NCI-H1436 (cell line): Measurements from ENCODE around the gene MSS51.

Source experiments
- DNase-seq: peaks from one replicate; lab custom pipeline; 2025; lab: John Stamatoyannopoulos, UW

The MSS51 gene

DNA sequence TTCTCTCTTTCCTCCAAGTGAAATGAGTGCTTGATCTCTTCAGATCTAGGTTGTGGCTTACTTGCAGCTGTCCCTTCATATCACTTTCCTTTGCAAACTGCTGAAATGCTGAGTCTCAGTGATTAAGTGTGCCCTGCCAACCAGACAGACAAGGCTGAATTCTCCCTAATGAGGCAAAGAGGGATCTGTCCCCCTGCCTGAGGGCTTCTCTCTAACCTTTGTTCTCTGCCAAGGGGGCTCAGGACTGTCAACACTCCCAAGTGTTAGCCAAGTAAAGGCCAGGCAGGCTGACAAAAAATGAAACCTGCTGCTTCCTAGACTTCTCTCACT is at the start of gene MSS51:
TSS of gene MSS51 (minus strand) at position 24 of the 330 bp plus-strand sequence. CDS start 5,277 bp downstream, outside the sequence.
- DNase-seq = no peak

DNA sequence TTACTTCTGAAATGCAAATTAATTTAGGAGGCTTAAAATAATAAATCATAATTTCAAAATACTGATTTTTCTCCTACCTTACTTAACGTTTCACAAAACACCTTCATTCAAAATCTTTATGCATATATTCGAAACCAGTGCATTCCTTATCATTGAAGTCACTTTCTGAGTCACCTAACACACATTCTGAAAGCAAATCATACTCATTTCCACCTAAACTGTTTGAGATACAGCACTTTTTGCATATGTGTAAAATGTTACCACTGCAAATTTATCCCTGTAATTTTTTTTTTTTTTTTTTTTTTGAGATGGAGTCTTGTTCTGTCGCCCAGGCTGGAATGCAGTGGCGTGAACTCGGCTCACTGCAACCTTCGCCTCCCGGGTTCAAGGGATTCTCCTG is 46.8 kb upstream of the MSS51 start:
- DNase-seq = no peak

DNA sequence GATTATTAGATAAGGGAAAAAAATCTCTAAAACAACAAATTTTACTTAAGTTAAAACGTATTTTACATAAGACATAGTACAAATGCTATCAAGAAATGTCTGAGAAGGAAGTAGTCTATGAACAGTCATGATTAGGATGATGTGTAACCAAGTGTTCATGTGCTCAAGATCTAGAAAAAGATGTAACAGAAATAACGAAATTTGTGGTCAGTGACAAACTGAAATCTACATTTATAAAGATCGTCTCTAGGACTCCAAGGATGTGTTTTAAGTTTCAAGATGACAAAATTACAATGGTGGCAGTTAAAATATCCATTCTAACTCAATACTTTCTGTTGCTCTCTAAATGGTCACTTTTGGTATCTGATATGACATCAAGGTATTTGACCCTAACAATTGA is 45.3 kb upstream of the MSS51 start:
- DNase-seq = no peak

DNA sequence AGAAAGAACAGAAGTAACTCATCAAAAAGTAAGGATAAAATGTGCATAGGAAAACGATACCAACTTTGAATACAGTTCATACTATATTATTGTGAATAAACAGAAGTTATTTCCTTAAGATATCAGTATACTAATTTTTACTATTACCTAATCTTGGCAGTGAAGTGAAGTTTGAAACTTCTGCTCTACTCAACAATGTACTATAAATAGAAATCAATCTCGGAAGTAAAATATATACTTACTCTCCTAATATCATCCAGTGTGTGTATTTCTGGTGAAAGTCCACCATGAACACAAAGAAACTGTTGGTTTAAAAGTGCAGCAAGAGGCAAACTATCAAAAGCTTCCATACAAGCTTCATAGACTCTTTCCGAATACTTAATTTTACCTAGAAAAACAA is 37.9 kb upstream of the MSS51 start:
- no peak for DNase-seq

DNA sequence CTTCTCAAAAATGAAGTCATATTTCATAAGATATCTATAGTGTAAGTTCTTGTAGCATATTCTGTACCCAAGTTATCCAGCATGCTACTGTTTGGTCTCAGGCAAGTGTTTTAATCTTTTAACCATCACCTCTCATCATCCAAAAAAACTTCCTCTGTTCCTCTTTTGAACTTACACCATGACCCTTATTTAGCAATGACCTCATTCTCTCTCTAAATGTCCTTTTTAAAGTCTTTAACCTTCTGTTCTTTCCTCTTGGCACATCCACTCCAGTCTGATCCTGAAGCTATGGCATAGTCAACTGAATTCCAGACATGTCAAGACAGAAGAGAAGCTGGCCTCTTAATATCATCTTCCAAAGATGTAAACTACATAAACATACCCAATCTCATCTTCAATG is 36.2 kb upstream of the MSS51 start:
- no peak for DNase-seq

DNA sequence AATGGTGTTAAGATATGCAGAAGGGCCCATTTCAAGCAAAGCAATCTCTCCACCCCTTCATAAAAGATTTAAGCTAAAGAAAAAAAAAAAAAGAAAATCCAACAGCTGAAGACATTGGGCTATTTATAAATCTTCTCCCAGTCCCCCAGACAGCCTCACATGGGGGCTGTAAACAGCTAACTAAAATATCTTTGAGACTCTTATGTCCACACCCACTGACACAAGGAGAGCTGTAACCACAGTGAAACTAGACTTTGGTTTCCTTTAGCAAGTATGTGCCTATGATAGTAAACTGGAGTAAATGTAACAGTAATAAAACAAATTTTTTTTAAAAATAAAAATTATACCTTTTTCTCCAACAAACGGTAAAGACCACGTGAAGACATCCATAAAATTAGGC is 33.8 kb upstream of the MSS51 start:
- DNase-seq = no peak

DNA sequence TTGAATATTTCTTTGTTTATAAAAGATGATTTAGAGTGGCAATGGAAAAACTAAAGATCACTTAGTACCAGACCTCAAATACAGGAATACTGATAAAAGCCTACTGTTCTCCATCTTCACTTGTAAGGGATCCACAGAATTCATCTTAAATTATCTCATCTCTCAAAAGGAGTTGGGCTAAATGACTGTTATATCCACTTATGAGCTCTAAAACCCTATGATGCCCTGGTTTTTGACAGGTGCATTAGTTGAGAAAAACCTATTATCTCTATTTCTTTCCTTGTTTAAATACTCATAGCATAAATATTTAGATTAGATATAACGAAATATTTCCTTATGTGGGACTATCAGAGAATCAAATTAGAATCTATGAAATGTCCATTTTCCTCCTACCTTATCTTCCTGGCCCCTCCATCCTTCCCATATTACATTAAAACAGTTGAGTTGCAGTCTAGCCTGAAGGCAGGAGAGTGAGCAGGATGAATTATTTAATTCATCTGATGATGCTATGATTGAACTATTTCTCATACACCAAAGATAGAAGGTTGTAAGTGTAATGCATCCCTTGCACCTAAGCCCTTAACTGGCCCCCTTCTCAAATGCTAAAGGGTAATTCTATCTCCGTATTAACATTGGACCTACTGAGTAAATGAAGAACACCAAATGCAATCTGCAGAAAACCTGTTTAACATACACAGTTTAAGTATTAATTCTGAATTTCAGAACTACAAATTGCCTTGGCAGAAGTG is 32.8 kb upstream of the MSS51 start:
- no peak for DNase-seq

DNA sequence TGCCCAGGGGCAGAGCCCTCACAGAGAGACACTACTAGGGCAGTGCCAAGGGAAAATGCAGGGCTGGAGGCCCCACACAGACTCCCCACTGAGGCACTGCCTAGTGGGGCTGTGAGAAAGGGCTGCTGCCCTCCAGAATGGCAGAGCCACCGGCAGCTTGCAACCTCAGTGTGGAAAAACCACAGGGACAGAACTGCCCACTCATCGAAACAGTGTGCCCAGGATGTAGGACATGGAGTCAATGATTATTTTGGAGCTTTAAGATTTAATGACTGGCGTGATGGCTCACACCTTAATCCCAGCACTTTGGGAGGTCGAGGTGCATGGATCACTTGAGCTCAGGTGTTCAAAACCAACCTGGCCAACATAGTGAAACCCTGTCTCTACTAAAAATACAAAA is 27.5 kb upstream of the MSS51 start:
- DNase-seq = no peak

DNA sequence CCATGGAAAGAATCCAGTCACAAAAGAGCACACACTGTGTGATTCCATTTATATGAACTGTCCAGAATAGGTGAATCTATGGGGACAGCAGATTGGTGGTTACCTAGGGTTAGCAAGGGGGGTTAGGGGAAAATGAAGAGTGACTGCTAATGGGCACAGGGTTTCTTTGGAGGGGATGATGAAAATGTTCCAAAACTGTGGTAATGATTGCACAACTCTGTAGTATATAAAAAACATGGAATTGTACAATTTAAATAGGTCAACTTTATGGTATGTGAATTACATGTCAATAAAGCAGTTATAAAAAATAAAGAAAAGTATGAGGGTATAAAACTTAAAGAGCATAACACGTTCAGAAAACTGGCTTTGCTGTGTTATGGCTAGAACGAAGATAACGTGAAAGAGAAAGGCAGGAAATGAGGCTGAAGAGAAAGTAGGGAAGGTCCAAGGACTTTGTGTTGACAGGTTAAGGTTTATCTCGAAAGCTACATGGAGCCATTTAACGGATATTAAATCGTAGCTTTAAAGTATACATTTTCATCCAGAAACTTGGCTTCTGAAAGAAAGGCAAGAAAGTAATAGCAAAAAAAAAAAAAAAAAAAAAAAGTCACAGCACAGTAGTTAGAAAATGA is 26.4 kb upstream of the MSS51 start:
- no peak for DNase-seq

DNA sequence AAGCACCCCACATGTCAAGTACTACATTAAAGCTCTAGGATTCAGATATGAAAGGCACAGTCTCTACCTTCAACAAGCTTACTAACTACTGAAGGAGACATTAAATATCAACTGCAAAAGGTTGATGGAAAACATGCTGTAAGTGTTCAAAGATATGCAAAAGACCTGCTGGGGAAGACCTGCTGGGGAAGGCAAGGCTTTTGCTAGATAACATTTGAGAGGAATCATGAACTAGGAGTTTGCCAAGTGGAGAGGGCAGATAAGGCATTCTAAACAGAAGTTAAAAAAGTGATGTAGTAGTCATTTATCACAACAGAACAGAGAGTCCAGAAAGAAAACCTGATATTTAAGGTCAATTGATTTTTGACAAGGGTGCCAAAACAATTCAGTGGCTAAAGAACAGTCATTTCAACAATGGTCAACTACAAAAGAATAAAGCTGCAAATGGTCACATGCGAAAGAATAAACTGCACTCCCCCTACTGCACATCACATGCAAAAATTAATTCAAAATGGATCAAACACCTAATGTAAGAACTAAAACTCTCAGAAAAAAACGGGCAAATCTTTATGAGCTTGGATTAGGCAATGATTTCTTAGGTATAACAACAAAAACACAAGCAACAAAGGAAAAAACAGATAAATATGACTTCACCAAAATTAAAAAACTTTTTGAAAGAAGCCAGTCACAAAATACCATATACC is 23.0 kb upstream of the MSS51 start:
- no peak for DNase-seq

DNA sequence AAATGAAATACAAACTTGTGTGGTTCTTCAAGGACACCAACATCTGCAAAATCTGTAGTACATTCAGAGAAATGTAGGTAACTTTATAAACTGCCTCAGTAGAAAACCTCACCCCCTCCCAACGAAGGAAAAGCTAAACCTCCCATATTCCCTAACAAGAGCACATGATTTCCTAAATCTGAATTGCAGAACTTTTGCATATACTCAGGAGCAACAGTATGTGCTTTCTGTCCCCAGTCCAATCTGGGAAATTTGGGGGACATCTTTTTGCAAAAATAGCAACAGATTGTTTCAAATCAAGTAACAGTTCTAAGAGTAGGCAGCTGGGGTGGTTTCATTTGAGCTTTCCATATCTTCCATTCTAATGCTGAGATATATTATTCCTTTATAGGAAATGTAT is 15.8 kb upstream of the MSS51 start:
- DNase-seq = no peak

DNA sequence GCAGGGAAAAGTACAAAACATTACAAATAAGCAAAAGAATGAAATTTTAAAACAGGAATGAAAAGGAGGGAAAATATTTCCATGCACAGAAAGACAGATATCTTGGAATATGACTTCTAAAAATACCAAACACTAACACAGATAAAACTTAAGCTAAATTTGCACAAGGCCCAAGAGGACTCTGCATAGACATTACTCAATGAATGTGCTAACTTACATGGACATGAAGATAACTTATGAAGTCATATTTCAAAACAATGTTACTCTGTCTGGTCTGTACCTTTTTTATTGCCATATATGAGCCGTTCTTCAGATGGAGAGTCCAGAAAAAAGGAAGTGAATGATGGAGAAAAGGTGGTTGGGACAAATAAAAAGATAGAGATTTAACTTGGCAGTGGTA is 15.0 kb upstream of the MSS51 start:
- DNase-seq = no peak

DNA sequence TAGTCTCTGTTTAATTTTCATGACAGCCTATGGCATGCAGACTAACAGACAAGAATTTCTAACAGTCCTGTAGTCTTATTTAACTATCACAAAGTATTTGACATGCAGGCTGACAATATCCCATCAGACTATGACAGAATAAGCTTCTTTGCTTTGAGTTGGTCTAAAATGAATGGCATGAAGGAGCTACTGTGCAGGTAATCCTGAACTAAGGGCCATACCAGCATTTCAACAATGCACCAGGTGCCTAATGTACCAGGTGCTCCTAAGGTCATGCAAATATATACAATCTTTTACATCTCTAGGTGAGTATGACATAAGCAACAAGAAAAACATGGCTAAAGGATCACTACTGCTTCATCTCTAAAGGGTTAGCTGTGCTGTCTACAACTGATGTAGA is 13.6 kb upstream of the MSS51 start:
- DNase-seq = no peak

DNA sequence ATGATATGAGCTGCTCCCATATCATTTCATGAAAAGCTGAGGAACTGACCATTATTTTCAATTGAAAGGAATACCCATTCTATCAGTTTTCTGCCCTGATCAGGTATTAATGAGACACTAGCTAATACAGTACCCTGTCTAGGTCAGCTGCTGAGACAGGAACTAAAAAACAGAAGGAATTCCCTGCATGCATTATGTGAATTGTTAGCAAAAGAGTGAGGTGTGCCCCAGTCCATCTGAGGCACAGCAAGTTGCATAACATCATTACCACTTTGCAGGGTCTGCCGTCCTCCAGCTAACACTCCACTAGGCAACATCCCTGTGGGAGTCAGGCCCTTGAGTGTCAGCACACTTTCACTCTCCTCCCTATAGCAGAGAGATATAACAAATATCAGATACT is 11.1 kb upstream of the MSS51 start:
- DNase-seq = no peak

DNA sequence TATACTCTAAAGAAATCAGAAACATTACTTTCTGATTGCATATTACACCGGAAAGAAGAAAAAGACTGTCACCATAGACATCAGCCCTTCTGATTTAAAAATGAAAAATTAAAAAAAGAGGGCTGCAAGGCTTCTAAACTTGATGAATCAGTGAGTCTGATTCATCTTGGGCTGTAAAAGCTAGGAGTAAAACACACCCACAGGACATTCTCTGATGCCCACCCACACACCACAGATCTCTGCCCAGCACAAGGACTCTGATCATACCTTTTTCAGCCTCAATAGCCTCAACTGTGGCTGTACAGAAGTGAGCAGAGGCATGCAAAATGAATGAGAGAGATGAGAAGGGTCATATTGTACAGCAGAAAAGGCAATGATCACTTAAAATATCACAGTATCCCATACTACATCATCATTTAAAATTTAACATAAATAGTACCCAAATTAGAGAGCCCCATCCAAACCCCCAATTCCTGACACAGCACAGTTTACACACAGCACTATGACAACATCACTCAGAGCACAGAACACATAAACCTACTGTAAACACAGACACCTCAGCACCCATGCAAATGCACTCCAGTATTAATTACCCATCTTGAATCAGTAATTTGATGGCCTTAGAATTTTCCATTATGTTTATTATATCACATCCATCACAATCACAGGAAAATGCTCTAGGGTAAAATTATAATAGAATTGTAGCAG is 6.4 kb upstream of the MSS51 start:
- peak; percentile 6 for DNase-seq

DNA sequence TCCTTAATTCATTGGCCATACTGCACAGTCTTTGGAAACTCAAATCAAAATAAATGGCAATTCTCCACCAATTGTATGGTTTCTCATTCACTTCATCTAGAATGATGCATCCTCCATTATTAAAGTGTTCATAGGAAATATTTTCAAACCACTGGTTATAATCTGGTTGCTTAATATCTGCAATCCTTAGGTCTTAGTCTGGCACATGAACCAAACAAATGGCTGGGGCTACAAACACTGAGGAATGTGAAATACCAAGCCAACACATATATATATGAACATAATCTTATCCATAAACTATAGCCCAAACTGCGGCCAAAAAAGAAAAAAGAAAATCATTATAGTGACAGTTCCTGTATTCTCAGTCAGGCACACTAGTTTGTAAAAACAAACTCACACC is 5.7 kb upstream of the MSS51 start:
- DNase-seq = no peak

DNA sequence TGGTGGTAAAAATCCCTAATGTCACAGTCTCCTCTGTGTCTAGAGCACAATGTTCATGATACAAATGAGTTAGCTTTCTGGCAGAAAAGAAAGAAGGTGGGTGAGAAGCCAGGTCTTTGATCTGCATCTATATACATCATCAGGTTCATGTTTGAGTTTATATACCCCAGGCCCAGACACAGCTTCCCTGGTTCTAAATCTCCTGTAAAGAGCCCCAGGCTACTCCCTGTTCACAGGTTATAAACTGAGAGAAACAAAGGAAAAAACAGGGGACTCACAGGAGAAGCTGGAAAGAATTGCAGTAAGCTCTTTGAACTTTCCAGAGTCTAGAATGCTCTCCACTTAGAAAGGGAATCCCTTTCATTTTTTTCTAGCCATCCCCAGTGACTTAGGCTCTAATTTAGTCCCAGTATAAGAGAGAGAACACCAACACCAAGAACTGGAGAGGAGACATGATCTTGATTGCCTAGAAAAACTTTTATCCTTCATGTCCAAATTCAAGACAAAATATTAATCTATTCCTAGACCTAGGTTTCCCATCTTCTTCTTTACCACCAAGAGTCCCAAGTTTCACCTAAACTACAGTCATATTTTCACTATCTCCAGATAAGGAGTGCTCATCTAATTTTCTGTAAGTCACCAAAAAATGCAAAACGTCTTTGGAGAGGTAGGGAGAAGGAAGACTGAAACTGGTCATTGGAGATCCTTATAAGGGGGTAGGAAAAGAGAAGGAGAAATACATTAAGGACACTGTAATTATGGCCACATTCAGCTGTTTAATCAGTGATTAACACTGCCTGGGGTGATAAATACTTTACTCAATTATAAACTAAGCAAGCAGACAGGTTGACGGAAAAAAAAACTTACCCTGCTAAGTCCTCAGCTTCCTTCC is 469 bp downstream of the MSS51 start:
- DNase-seq = no peak

DNA sequence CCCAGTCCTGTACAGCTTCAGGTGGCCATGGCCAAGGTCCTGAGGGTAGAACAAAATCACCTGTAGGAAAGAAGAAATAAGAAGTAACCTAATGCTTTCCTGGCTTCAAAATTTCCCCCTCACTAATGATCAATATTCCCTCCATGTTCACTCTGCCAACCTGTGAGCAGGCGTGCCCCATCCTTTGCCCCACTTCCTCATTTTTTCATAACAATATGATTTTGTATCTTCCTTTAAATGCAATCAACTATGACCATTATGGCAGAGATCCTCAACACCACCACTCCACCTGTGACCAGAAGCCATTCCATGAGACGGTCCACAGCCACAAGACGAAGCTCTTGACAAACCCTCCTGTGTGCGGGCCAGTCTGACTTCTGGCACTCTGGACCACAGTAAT is 7.0 kb downstream of the MSS51 start:
- no peak for DNase-seq

DNA sequence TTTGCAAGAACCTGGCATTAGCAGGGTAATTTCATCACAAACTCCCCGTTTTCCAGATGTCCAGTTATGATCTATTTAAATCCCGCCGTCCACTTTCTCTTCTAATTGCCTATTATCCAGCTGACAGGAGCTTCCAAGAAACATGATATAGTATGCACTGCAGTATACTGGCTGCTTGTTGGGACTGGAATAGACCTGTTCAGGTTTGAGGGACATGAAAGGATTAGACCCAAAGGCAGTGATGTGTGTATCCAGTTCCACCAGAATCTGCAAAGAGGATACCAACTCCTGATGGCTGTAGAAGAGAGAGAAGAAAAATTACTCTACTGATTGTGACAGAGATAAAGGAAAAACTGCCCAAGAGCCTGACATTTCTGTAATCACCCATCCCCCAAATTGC is 8.9 kb downstream of the MSS51 start:
- no peak for DNase-seq

DNA sequence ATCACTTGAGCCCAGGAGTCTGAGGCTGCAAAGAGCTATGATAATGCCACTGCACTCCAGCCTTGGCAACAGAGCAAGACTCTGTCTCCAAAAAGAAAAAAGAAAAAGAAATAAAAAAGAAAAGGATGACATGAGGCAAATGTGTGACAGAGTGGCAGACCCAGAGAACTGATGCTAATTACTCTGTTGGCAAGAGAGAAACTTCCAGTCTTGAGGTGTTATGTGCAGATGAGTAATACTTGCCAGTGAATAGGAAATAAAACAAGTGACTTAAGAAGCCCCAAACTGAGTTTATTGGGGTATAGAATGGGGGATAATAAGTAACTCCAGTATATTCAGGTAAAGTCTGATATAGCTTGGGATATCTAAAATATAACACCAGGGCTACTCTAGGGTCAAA is 10.1 kb downstream of the MSS51 start:
- no peak for DNase-seq

DNA sequence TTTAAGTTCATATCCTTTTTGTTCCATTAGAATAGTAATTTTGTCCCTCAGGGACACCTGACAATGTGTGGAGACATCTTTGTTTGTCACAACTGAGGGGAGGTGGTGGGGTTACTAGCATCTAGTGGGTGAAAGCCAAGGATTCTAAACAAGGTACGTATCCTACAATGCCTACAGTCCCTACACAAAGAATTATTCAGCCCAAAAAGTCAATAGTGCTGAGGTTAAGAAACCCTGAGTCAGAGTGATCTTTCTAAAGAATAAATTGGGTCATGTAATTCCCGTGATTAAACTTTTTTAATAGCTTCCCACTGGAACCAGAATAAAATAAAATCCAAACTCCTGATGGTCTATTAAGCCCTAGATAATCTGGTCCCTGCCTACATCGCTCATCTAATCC is 16.8 kb downstream of the MSS51 start:
- DNase-seq = no peak
